ENCODE measurements around the gene IDH2. TPM values are rescaled to one million over a fixed set of nuclear protein-coding genes. Genes with fewer than 3 reads are reported as not detected.

IDH2 gene
- total and polyA plus RNA-seq, 2 of the 4 experiments (the other 2 are of a cell fraction), result 84.9 to 118 TPM

- H3K4me3 ChIP-seq (ENCODE audit: insufficient read depth, low read depth, low read length), result no peak overlapping the region
- BruUV-seq (replicated peaks), result no TSS peak
- peaks cover 29% of the 10 kb centered on the region for H3K9me1 ChIP-seq (ENCODE audit: insufficient read depth, low read length)
- peaks cover 10 to 63% of the 10 kb centered on the region in 2 experiments for H3K79me1 ChIP-seq (ENCODE audit: low read depth in 1 of 2, low read length in 2 of 2)
- H3K18ac ChIP-seq (ENCODE audit: low read depth, low read length), result no peak overlapping the region
- no peak overlapping the region for H3K9ac ChIP-seq (ENCODE audit: low read depth, low read length)
- ChIA-PET CTCF (no interaction called here), POLR2A (ENCODE audit: unreplicated experiment) (no interaction called here)
- H3K14ac ChIP-seq (replicated peaks; ENCODE audit: low read depth, low read length), result no peak overlapping the region
- H4K20me1 ChIP-seq (ENCODE audit: insufficient read depth, low read length), result peaks cover 21% of the 10 kb centered on the region
- no peak overlapping the region for H3K23ac ChIP-seq (ENCODE audit: low read depth, low read length)
- H2AFZ ChIP-seq (replicated peaks; ENCODE audit: low read length, poor library complexity), result no peak overlapping the region
- TF ChIP-seq CTCF (conservative IDR thresholded peaks at IDR 0.05; ENCODE audit: low read depth, low read length) (no peak), SMC3 (IDR thresholded peaks at IDR 0.05; ENCODE audit: low read depth, low read length) (no peak), FOS (IDR thresholded peaks at IDR 0.05; ENCODE audit: low read depth, low read length) (no peak), CEBPB (IDR thresholded peaks at IDR 0.05; ENCODE audit: low read depth, low read length) (no peak), RCOR1 (IDR thresholded peaks at IDR 0.05; ENCODE audit: insufficient replicate concordance, low read length) (no peak), POLR2A (IDR thresholded peaks at IDR 0.05; ENCODE audit: low read depth, low read length) (no peak), MAFK (IDR thresholded peaks at IDR 0.05; ENCODE audit: low read depth, low read length) (no peak), ELK1 (IDR thresholded peaks at IDR 0.05; ENCODE audit: borderline replicate concordance, low read depth, low read length) (no peak), CHD1 (IDR thresholded peaks at IDR 0.05; ENCODE audit: low read depth, low read length) (no peak)
- H4K5ac ChIP-seq (ENCODE audit: low read depth, low read length), result no peak overlapping the region
- no peaks in the 10 kb centered on the region for H3K36me3 ChIP-seq (ENCODE audit: control insufficient read depth, insufficient read depth, low read length)
- dilution Hi-C loops (cut with HindIII; ENCODE audit: low sequenced_read_pairs, unreplicated experiment), result no loop called here
- WGBS, 2 experiments (ENCODE audit: extremely low coverage in 2 of 2, insufficient read length in 1 of 2), result 83% methylated on average over 2 of the region's 7 CpGs; no CpG with 5 or more reads in 1 of the 2 experiments
- DNase-seq, result no peak
- no peak overlapping the region for H3K4me2 ChIP-seq (ENCODE audit: low read depth, low read length)
- H4K8ac ChIP-seq (ENCODE audit: low read depth in 2 of 2, low read length in 2 of 2), result no peak overlapping the region
- in situ Hi-C loops (cut with MboI; ENCODE audit: low sequenced_read_pairs), result no loop called here
- ATAC-seq (ENCODE audit: low read depth), result no peak
- H4K91ac ChIP-seq (ENCODE audit: insufficient read depth, low read depth, low read length), result no peak overlapping the region
- no peak overlapping the region for H2BK20ac ChIP-seq (ENCODE audit: low read depth, low read length)
- no peak overlapping the region for H3K27ac ChIP-seq (ENCODE audit: insufficient read depth, low read length)
- H2BK15ac ChIP-seq (ENCODE audit: low read depth, low read length), result no peak overlapping the region
- no peaks in the 10 kb centered on the region for H3K27me3 ChIP-seq (ENCODE audit: control insufficient read depth, insufficient read depth, low read length)
- H2AK9ac ChIP-seq (replicated peaks; ENCODE audit: low read depth, low read length, poor library complexity), result no peak overlapping the region
- no peak overlapping the region for H3K56ac ChIP-seq (ENCODE audit: extremely low read depth, insufficient read depth, low read length)
- no peak overlapping the region for H2BK5ac ChIP-seq (ENCODE audit: low read depth, low read length, poor library complexity, severe bottlenecking)
- H2BK120ac ChIP-seq (ENCODE audit: low read depth, low read length), result no peak overlapping the region
- no peaks in the 10 kb centered on the region for H3K9me3 ChIP-seq (ENCODE audit: control insufficient read depth, insufficient read depth, low read length)
- intact Hi-C loops (cut with micrococcal nuclease), result no loop called here
- H3K4ac ChIP-seq (ENCODE audit: low read depth, low read length), result no peak overlapping the region
- no peak overlapping the region for H2AK5ac ChIP-seq (ENCODE audit: low read depth, low read length)
- peaks cover 3% of the 10 kb centered on the region; the same call in 1 of the 2 replicates for H3K4me1 ChIP-seq (ENCODE audit: control insufficient read depth, insufficient read depth, low read length)
These were observed 45.7 kb downstream of the IDH2 start for GRCh38 chr15:90056529-90056928.
